GM19452 (cell line): Measurements from ENCODE around the gene CCDC7.
"Not testable (repeated sequence)": the region's sequence is repeated elsewhere in the genome, so short reads cannot be mapped to it uniquely, and the experiment has no call there.

Source experiments
- ATAC-seq: cut with Tn5 transposase; IDR thresholded peaks from one replicate; pipeline ENCODE4 v1.9.1; 2021; ENCODE audit not compliant: unreplicated experiment

The CCDC7 gene

DNA sequence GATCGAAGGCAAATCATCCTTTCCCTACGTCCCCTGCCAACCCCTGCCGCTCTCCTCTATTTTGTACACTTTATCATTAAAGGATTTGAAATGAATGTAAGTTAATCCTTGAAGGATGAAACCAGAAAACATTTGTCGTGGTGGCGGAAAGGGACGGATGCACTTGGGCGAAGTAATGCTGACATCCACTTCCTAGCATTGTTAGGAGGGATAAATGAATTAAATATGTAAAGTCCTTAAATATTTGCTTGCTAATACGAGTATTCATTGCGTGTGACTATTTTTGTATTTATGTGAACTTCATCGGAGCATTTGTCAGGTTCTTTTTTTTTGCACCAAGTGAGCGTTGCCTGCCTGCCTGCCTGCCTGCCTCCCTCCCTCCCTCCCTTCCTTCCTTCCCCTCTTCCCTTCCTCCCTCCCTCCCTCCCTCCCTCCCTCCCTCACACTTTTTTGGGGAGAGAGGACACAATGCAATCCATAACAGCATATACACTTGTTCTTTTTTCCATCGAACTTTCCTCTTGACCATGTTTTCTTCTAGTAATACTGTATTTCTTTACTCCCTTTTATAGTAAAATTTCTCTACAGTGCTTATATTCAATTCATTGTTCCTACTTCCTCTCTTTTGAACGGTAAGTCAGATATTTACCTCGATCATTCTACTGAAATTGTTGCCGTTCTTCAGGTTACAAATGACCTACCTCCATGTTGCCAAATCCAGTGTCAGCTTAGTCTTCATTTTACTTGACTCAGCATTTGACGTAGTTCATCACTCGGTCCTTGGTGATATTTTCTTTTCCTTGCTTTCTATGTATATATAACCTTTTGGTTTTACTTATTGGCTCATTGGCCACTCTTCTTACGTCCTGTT is 831 bp downstream of the CCDC7 start:
- no peak for ATAC-seq

GRCh38 chr10:32454148-32454547 is 8.2 kb downstream of the CCDC7 start:
- no peak for ATAC-seq

DNA sequence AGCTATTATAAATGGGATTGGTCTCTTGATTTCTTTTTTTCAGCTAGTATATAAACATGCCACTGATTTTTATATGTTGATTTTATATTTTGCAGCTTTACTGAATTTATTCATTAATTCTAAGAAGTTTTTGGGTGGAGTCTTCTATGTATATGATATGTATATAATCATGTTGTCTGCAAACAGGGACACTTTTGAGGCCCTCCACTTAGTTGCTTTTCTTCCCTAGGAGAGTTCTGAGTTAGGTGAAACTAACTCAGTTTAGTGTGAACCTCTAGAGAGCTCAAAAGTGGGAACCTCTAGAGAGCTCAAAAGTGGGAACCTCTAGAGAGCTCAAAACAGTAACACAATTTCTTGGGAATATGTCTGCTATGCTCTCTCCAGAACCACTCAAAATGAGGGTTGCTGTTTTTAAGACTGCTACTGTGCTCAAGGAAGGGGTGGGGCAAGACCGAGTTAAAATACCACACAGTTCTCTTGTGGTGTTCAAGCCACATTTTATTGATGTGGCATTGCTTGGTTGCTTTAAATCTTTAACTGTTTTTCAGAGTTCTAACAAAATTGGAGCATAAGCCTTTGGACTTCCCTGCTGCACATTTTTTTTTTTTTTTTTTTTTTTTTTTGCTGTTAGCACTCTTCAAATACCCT is 13.2 kb downstream of the CCDC7 start:
- no peak for ATAC-seq

DNA sequence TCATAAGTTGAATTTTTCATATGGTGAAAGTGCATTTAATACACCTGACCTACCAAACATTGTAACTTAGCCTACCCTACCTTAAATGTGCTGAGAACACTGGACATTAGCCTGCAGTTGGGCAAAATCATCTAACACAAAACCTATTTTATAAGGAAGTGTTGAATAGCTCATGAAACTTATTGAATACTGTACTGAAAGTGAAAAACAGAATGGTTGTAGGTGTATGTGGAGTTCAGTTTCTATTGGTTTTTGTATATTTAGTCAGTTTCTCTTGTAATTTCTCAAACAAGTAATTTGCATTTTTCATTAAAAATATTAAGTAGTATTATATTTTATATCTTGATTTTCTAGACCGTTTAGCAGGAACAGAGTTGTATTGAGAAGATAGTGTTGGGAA is 15.3 kb downstream of the CCDC7 start:
- ATAC-seq, result peak; percentile 55

GRCh38 chr10:32471232-32471631 is 25.3 kb downstream of the CCDC7 start:
- ATAC-seq, result no peak

GRCh38 chr10:32477499-32477898 is 31.6 kb downstream of the CCDC7 start:
- ATAC-seq, result no peak

DNA sequence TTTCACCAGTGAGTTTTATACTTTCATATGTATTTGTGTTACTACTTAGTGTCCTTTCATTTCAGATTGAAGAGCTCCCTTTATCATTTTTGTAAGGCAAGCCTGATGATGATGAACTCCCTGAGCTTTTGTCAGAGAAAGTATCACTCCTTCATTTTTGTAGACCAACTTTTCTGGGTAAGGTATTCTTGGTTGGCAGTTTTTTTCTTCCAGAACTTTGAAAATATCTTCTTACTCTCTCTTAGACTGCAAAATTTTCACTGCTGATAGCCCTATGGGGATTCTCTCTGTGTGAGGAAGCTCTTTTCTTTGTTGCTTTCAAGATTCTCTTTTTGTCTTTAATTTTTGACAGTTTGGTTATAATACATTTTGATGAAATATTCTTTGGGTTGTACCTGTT is 35.7 kb downstream of the CCDC7 start:
- ATAC-seq, result no peak

GRCh38 chr10:32483019-32483502 is 37.1 kb downstream of the CCDC7 start:
- ATAC-seq, result not testable (repeated sequence)

- ATAC-seq, result not testable (repeated sequence)
These were observed 42.1 kb downstream of the CCDC7 start for GRCh38 chr10:32488038-32488437.

DNA sequence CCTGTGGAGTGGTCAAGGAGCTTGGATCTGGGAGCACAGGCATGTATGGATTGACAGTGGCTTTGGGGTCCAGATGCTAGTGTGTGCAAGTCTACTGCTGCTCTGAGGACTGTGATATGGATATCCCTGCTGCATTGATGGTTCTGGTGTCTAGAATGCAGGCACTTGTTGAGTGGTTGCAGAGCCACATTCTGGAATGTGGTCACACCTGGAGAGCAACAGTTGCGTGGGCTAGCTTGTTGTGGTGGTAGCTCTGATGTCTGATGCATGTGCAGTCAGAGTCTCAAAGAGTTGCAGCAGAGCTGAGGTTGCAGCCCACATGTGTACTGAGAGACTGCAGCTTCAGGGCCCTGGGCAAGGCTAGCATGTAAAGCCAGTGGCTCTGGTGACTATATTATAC is 43.2 kb downstream of the CCDC7 start:
- no peak for ATAC-seq

GRCh38 chr10:32489901-32490300 is 44.0 kb downstream of the CCDC7 start:
- ATAC-seq, result no peak

GRCh38 chr10:32494562-32494961 is 48.6 kb downstream of the CCDC7 start:
- not testable (repeated sequence) for ATAC-seq

DNA sequence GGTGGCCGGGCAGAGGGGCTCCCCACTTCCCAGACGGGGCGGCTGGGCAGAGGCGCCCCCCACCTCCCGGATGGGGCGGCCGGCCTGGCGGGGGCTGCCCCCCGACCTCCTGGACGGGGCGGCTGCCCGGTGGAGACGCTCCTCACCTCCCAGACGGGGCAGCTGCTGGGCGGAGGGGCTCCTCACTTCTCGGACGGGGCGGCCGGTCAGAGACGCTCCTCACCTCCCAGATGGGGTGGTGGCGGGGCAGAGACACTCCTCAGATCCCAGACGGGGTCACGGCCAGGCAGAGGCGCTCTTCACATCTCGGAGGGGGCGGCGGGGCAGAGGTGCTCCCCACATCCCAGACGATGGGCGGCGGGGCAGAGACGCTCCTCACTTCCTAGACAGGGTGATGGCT is 54.2 kb downstream of the CCDC7 start:
- not testable (repeated sequence) for ATAC-seq

GRCh38 chr10:32501906-32502305 is 56.0 kb downstream of the CCDC7 start:
- ATAC-seq, result no peak

GRCh38 chr10:32505762-32506420 is 60.0 kb downstream of the CCDC7 start:
- ATAC-seq, result not testable (repeated sequence)

- ATAC-seq, result no peak
These were observed 65.7 kb downstream of the CCDC7 start for GRCh38 chr10:32511599-32511998.

DNA sequence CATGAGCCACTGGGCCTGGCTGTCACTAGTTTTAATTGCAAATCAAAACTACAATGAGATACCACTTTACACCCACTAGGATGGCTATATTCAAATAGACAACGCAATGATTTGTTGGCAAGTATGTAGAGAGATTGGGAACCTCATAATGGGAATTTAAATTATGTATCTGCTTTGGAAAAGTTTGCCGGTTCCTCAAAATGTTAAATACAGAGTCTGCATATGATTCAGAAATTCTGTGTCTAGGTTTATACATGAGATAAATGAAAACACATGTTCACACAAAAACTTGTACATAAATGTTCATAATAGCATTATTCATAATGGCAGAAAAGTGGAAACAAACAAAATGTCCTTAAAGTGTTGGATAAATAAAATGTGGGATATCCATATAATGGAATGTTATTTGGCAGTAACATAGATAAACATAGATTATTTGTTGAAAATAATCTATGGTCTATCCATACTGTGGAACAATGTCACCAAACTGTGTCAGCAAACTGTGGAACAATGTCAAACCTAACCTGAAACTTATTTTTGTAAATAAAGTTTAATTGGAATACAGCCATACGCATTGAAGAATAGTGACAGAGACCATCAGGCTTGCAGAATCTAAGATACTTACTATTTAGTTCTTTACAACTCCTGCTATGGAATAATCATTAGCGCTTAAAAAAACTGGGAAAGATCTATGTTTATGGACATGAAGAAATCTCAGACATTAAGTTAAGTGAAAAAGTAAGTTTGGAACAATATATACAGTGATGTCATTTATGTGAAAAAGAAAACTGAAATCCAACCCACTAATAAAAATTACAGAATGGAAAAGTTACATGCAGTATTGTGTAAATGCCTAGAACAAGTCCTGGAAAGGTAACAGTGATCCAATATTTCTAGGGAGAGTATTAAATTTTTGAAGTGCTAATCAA is 70.9 kb downstream of the CCDC7 start:
- no peak for ATAC-seq

GRCh38 chr10:32530231-32530630 is 84.3 kb downstream of the CCDC7 start:
- ATAC-seq, result no peak

GRCh38 chr10:32538256-32538655 is 92.3 kb downstream of the CCDC7 start:
- no peak for ATAC-seq

DNA sequence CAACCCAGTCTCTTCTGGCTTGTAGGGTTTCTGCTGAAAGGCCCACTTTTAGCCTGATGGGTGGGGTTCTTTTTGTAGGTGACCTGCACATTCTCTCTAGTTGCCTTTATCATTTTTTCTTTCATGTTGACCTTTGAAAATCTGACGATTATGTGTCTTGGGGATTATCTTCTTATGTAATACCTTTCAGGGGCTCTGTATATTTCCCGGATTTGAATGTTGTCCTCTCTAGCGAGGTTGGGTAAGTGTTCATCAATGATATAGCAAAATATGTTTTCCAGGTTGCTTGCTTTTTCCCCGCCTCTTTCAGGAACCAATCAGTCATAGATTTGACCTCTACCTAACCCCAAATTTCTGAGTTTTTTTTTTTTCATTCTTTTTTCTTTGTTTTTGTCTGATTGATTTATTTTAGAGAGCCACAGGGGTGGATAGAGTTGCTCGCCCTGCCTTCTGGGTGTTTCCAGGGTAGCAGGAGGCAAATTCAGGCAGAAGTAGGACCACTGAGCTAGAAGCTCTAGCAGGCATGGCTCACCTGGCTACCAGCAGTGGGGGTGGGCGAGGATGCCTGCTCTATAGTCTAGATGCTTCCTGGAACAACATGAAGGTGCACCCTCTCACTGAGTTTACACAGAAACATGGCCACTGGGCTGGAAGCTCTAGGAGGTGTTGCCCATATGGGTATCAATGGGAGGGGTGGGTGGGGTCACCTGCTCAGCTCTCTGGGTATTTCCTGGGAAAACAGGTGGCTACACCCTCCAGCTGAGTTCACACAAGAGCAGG is 94.9 kb downstream of the CCDC7 start:
- no peak for ATAC-seq
